ENCODE results near the gene BICRAL.

DNA sequence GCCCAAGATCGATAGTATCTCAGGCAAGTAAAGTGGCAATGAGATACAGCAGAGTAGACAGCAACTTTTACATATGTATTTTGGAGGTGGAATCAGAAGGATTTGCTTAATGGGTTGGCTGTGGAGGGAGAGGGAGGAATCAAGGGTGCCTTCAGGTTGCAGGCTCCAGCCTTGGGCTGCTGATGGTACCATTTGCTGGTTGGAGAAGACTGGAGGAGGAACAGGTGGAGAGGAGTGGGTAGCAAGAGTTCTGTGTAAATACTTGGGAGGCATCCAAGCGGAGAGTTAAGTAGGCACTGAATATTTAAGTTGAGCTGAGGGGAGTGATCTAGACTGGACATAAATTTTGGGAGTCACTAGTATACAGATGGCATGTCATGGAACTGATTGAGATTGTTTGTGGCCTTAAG lies 5.2 kb downstream of the BICRAL start:
- TF ChIP-seq, protein P1, sequence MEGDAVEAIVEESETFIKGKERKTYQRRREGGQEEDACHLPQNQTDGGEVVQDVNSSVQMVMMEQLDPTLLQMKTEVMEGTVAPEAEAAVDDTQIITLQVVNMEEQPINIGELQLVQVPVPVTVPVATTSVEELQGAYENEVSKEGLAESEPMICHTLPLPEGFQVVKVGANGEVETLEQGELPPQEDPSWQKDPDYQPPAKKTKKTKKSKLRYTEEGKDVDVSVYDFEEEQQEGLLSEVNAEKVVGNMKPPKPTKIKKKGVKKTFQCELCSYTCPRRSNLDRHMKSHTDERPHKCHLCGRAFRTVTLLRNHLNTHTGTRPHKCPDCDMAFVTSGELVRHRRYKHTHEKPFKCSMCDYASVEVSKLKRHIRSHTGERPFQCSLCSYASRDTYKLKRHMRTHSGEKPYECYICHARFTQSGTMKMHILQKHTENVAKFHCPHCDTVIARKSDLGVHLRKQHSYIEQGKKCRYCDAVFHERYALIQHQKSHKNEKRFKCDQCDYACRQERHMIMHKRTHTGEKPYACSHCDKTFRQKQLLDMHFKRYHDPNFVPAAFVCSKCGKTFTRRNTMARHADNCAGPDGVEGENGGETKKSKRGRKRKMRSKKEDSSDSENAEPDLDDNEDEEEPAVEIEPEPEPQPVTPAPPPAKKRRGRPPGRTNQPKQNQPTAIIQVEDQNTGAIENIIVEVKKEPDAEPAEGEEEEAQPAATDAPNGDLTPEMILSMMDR (IDR thresholded peaks at IDR 0.05; ENCODE audit: low read depth, low read length, poor library complexity, severe bottlenecking): no peak
- no peak for TF ChIP-seq EZH2phosphoT487 (IDR thresholded peaks at IDR 0.05; ENCODE audit: borderline replicate concordance, low read length)
